Smooth muscle cell (in vitro differentiated cells): ENCODE measurements around the gene DNAH9. TPM values are rescaled to one million over a fixed set of nuclear protein-coding genes. Genes with fewer than 3 reads are reported as not detected.

Experiments used
- DNase-seq: peaks from one replicate; lab custom pipeline; 2025; ENCODE audit not compliant: unreplicated experiment; lab: John Stamatoyannopoulos, UW
- H2AFZ ChIP-seq: fragments of 200-600 bp; sonication (generic); 2 replicates; pipeline ENCODE4 v1.6.0; 2016; ENCODE audit warnings: antibody characterized with exemption, low read depth, mild to moderate bottlenecking
- H3F3A ChIP-seq: fragments of 200-600 bp; sonication (generic); 2 replicates; pipeline ENCODE4 v1.6.0; 2017; ENCODE audit warnings: antibody characterized with exemption, low read depth
- H3K27ac ChIP-seq: fragments of 200-600 bp; sonication (generic); 2 replicates; pipeline ENCODE4 v1.5.1; 2016; ENCODE audit warnings: low read depth, mild to moderate bottlenecking
- H3K27me3 ChIP-seq: fragments of 200-600 bp; sonication (generic); 2 replicates; pipeline ENCODE4 v1.6.1; 2016; ENCODE audit warnings: low read depth, mild to moderate bottlenecking
- H3K36me3 ChIP-seq: fragments of 200-600 bp; sonication (generic); 2 replicates; pipeline ENCODE4 v1.5.1; 2016; ENCODE audit warnings: low read depth
- H3K4me1 ChIP-seq: fragments of 200-600 bp; sonication (generic); 2 replicates; pipeline ENCODE4 v1.5.1; 2016; ENCODE audit warnings: low read depth
- H3K4me2 ChIP-seq: fragments of 200-600 bp; sonication (generic); 2 replicates; pipeline ENCODE4 v1.6.0; 2016; ENCODE audit warnings: mild to moderate bottlenecking
- H3K4me3 ChIP-seq: fragments of 200-600 bp; sonication (generic); 2 replicates; pipeline ENCODE4 v1.5.1; 2016; ENCODE audit warnings: mild to moderate bottlenecking
- H3K79me2 ChIP-seq: fragments of 200-600 bp; sonication (generic); 2 replicates; pipeline ENCODE4 v1.6.0; 2016; ENCODE audit warnings: low read depth, mild to moderate bottlenecking
- H3K9ac ChIP-seq: fragments of 200-600 bp; sonication (generic); 2 replicates; pipeline ENCODE4 v1.6.0; 2016; ENCODE audit warnings: low read depth
- H3K9me3 ChIP-seq: fragments of 200-600 bp; sonication (generic); replicated peaks from 2 replicates; pipeline ENCODE4 v1.5.1; 2016; ENCODE audit warnings: low read depth
- H4K20me1 ChIP-seq: fragments of 200-600 bp; sonication (generic); 2 replicates; pipeline ENCODE4 v1.6.0; 2016; ENCODE audit warnings: low read depth
- CTCF ChIP-seq: fragments of 200-600 bp; sonication (generic); IDR thresholded peaks from 2 replicates; pipeline ENCODE4 v1.5.1; 2017; ENCODE audit warnings: borderline replicate concordance, mild to moderate bottlenecking, antibody characterized with exemption; ENCODE audit not compliant: insufficient read depth, poor library complexity, severe bottlenecking
- WGBS: methylation state at CpG from one replicate; pipeline ENCODE4 v1.1.7; 2016; ENCODE audit warnings: low lambda C conversion rate; 5-methylcytosine and 5-hydroxymethylcytosine counted together
- polyA plus RNA-seq: library from polyadenylated mRNA; unstranded; fragments of >200 nt; fragmentation: Nextera tagmentation; extraction: Ambion mirVana; gene quantifications from 2 replicates; pipeline ENCODE4 v1.2.1, GENCODE V29; 2016
- total RNA-seq: library from RNA; depleted of rRNA; stranded (reverse); fragments of >200 nt; gene quantifications from 2 replicates; pipeline ENCODE4 v1.2.3, GENCODE V29; 2014

Gene DNAH9
- total and polyA plus RNA-seq, 2 experiments from 2014 or later, result 0.30 to 0.49 TPM

- no peak for TF ChIP-seq CTCF
- DNase-seq, result no peak
- Histone ChIP-seq H3K9me3 (no peaks in the 10 kb centered on the region), H3K36me3 (no peaks in the 10 kb centered on the region), H3F3A (no peaks in the 10 kb centered on the region), H2AFZ (no peak overlapping the region), H3K4me1 (peaks cover 6% of the 10 kb centered on the region), H3K9ac (no peak overlapping the region), H3K27ac (no peak overlapping the region), H4K20me1 (no peaks in the 10 kb centered on the region), H3K4me3 (no peak overlapping the region), H3K27me3 (no peaks in the 10 kb centered on the region), H3K4me2 (no peak overlapping the region), H3K79me2 (no peaks in the 10 kb centered on the region)
- WGBS, result 47% methylated on average over 6 of the region's 6 CpGs
These were observed 301.8 kb downstream of the DNAH9 start for GRCh38 chr17:11900041-11900476.

- WGBS, result 87% methylated on average over 3 of the region's 3 CpGs
- H3K79me2 ChIP-seq, result no peaks in the 10 kb centered on the region
- H3K9ac ChIP-seq, result no peak overlapping the region
- H2AFZ ChIP-seq, result no peak overlapping the region
- peaks cover 6% of the 10 kb centered on the region for H3K4me1 ChIP-seq
- H3F3A ChIP-seq, result no peaks in the 10 kb centered on the region
- no peak overlapping the region for H3K27ac ChIP-seq
- DNase-seq, result no peak
- no peak overlapping the region for H3K4me3 ChIP-seq
- no peaks in the 10 kb centered on the region for H3K36me3 ChIP-seq
- TF ChIP-seq CTCF, result no peak
- H3K27me3 ChIP-seq, result no peaks in the 10 kb centered on the region
- H3K9me3 ChIP-seq, result no peaks in the 10 kb centered on the region
- H4K20me1 ChIP-seq, result no peaks in the 10 kb centered on the region
- H3K4me2 ChIP-seq, result no peak overlapping the region
These were observed 302.4 kb downstream of the DNAH9 start for GRCh38 chr17:11900655-11901054.

GRCh38 chr17:11901931-11902330 is 303.7 kb downstream of the DNAH9 start:
- no peaks in the 10 kb centered on the region for H3K79me2 ChIP-seq
- no peak for TF ChIP-seq CTCF
- no peak for DNase-seq
- H3K4me1 ChIP-seq, result peaks cover 6% of the 10 kb centered on the region
- no peak overlapping the region for H3K27ac ChIP-seq
- 63% methylated on average over 2 of the region's 2 CpGs for WGBS
- H3F3A ChIP-seq, result no peaks in the 10 kb centered on the region
- H3K36me3 ChIP-seq, result no peaks in the 10 kb centered on the region
- no peaks in the 10 kb centered on the region for H4K20me1 ChIP-seq
- H2AFZ ChIP-seq, result no peak overlapping the region
- H3K9ac ChIP-seq, result no peak overlapping the region
- H3K4me3 ChIP-seq, result no peak overlapping the region
- no peaks in the 10 kb centered on the region for H3K9me3 ChIP-seq
- no peaks in the 10 kb centered on the region for H3K27me3 ChIP-seq
- H3K4me2 ChIP-seq, result no peak overlapping the region

- peaks cover 3% of the 10 kb centered on the region for H3K9me3 ChIP-seq
- H2AFZ ChIP-seq, result peak overlapping the region; percentile 21
- no peaks in the 10 kb centered on the region for H3K79me2 ChIP-seq
- 21% methylated on average over 7 of the region's 7 CpGs for WGBS
- DNase-seq, result no peak
- no peak overlapping the region for H3K9ac ChIP-seq
- H3K36me3 ChIP-seq, result no peaks in the 10 kb centered on the region
- no peaks in the 10 kb centered on the region for H4K20me1 ChIP-seq
- TF ChIP-seq CTCF, result no peak
- no peaks in the 10 kb centered on the region for H3K27me3 ChIP-seq
- no peak overlapping the region for H3K4me3 ChIP-seq
- no peak overlapping the region for H3K27ac ChIP-seq
- no peaks in the 10 kb centered on the region for H3K4me1 ChIP-seq
- H3K4me2 ChIP-seq, result peak overlapping the region; percentile 61
- peaks cover 10% of the 10 kb centered on the region for H3F3A ChIP-seq
These were observed 310.5 kb downstream of the DNAH9 start for GRCh38 chr17:11908711-11909146.
